IPS-20b (cell line): Measurements from ENCODE around the gene PNPO.

Source experiments
- H3K27ac ChIP-seq: one replicate; pipeline ENCODE4 v1.5.1; 2013; ENCODE audit warnings: low read length
- H3K27me3 ChIP-seq: 2 replicates; pipeline ENCODE4 v1.6.1; 2013; ENCODE audit warnings: mild to moderate bottlenecking, low read length, inconsistent platforms; ENCODE audit not compliant: insufficient read depth
- H3K36me3 ChIP-seq: 2 replicates; pipeline ENCODE4 v1.6.1; 2013; ENCODE audit warnings: low read depth, mild to moderate bottlenecking, inconsistent platforms, low read length, moderate library complexity; ENCODE audit not compliant: insufficient read depth
- H3K4me1 ChIP-seq: 2 replicates; pipeline ENCODE4 v1.6.1; 2013; ENCODE audit warnings: mild to moderate bottlenecking, control low read depth, inconsistent platforms, low read length, moderate library complexity; ENCODE audit not compliant: insufficient read depth
- H3K4me3 ChIP-seq: 2 replicates; pipeline ENCODE4 v1.5.1; 2013; ENCODE audit warnings: mild to moderate bottlenecking, low read length, inconsistent platforms
- H3K9ac ChIP-seq: 2 replicates; pipeline ENCODE4 v1.6.1; 2013; ENCODE audit warnings: low read depth, mild to moderate bottlenecking, inconsistent platforms, low read length, moderate library complexity
- H3K9me3 ChIP-seq: 2 replicates; pipeline ENCODE4 v1.6.1; 2013; ENCODE audit warnings: mild to moderate bottlenecking, low read depth, low read length, inconsistent platforms; ENCODE audit not compliant: insufficient read depth

PNPO gene

GRCh38 chr17:47942568-47942967, 1.2 kb downstream of the PNPO start:
- H3K4me3 ChIP-seq, result peak overlapping the region; percentile 69; the same call in 1 of the 2 replicates
- H3K36me3 ChIP-seq, result peaks cover 11% of the 10 kb centered on the region; the same call in 1 of the 2 replicates
- H3K4me1 ChIP-seq, result peaks cover 7% of the 10 kb centered on the region; the same call in 1 of the 2 replicates
- peak overlapping the region; percentile 67; the same call in 1 of the 2 replicates for H3K9ac ChIP-seq
- no peak overlapping the region for H3K27ac ChIP-seq
- peaks cover 30% of the 10 kb centered on the region for H3K27me3 ChIP-seq
- H3K9me3 ChIP-seq, result peaks cover 4% of the 10 kb centered on the region

GRCh38 chr17:47945080-47945479, 3.7 kb downstream of the PNPO start:
- Histone ChIP-seq H3K27ac (no peak overlapping the region), H3K9ac (no peak overlapping the region), H3K36me3 (peaks cover 11% of the 10 kb centered on the region; the same call in 1 of the 2 replicates), H3K9me3 (peaks cover 4% of the 10 kb centered on the region), H3K27me3 (peaks cover 21% of the 10 kb centered on the region), H3K4me3 (no peak overlapping the region), H3K4me1 (peaks cover 10% of the 10 kb centered on the region; the same call in 1 of the 2 replicates)

GRCh38 chr17:47945529-47946508, 4.4 kb downstream of the PNPO start:
- Histone ChIP-seq H3K27me3 (peaks cover 13% of the 10 kb centered on the region), H3K9ac (no peak overlapping the region)

GRCh38 chr17:47946516-47946915, 5.1 kb downstream of the PNPO start:
- Histone ChIP-seq H3K4me1 (peaks cover 10% of the 10 kb centered on the region; the same call in 1 of the 2 replicates), H3K27me3 (peaks cover 7% of the 10 kb centered on the region; the same call in 1 of the 2 replicates), H3K9me3 (no peaks in the 10 kb centered on the region), H3K9ac (no peak overlapping the region), H3K36me3 (peaks cover 11% of the 10 kb centered on the region; the same call in 1 of the 2 replicates), H3K4me3 (no peak overlapping the region), H3K27ac (no peak overlapping the region)

More at GRCh38 chr17:47945529-47946508, 4.4 kb downstream of the PNPO start:
- Histone ChIP-seq H3K36me3 (peaks cover 11% of the 10 kb centered on the region; the same call in 1 of the 2 replicates), H3K27ac (no peak overlapping the region), H3K9me3 (peaks cover 3% of the 10 kb centered on the region), H3K4me3 (no peak overlapping the region), H3K4me1 (peaks cover 10% of the 10 kb centered on the region; the same call in 1 of the 2 replicates)

- H3K9ac ChIP-seq, result no peak overlapping the region
- no peak overlapping the region for H3K27ac ChIP-seq
- peaks cover 10% of the 10 kb centered on the region; the same call in 1 of the 2 replicates for H3K4me1 ChIP-seq
- no peaks in the 10 kb centered on the region for H3K9me3 ChIP-seq
- no peak overlapping the region for H3K4me3 ChIP-seq
- H3K36me3 ChIP-seq, result peaks cover 11% of the 10 kb centered on the region; the same call in 1 of the 2 replicates
- peaks cover 4% of the 10 kb centered on the region; the same call in 1 of the 2 replicates for H3K27me3 ChIP-seq
Observed at GRCh38 chr17:47946929-47947397, 5.6 kb downstream of the PNPO start.

- no peaks in the 10 kb centered on the region; the same call in 1 of the 2 replicates for H3K27me3 ChIP-seq
- H3K4me1 ChIP-seq, result peaks cover 6% of the 10 kb centered on the region; the same call in 1 of the 2 replicates
- H3K36me3 ChIP-seq, result peaks cover 11% of the 10 kb centered on the region; the same call in 1 of the 2 replicates
- H3K9me3 ChIP-seq, result no peaks in the 10 kb centered on the region
- no peak overlapping the region for H3K4me3 ChIP-seq
- H3K9ac ChIP-seq, result no peak overlapping the region
- H3K27ac ChIP-seq, result no peak overlapping the region
Observed at GRCh38 chr17:47948706-47949196, 7.4 kb downstream of the PNPO start.

GRCh38 chr17:47949197-47949759, 7.9 kb downstream of the PNPO start:
- Histone ChIP-seq H3K27me3 (no peaks in the 10 kb centered on the region; the same call in 1 of the 2 replicates), H3K4me3 (peak overlapping the region; percentile 53; the same call in 1 of the 2 replicates), H3K4me1 (peaks cover 6% of the 10 kb centered on the region; the same call in 1 of the 2 replicates), H3K9me3 (no peaks in the 10 kb centered on the region), H3K36me3 (peaks cover 11% of the 10 kb centered on the region; the same call in 1 of the 2 replicates), H3K27ac (no peak overlapping the region), H3K9ac (peak overlapping the region; percentile 63; the same call in 1 of the 2 replicates)

GRCh38 chr17:47949946-47950345, 8.6 kb downstream of the PNPO start:
- H3K9ac ChIP-seq, result peak overlapping the region; percentile 63; the same call in 1 of the 2 replicates
- H3K27ac ChIP-seq, result no peak overlapping the region
- H3K4me3 ChIP-seq, result peak overlapping the region; percentile 53; the same call in 1 of the 2 replicates
- no peaks in the 10 kb centered on the region; the same call in 1 of the 2 replicates for H3K27me3 ChIP-seq
- peaks cover 6% of the 10 kb centered on the region; the same call in 1 of the 2 replicates for H3K36me3 ChIP-seq
- H3K9me3 ChIP-seq, result no peaks in the 10 kb centered on the region
- H3K4me1 ChIP-seq, result peaks cover 6% of the 10 kb centered on the region; the same call in 1 of the 2 replicates

- H3K27ac ChIP-seq, result no peak overlapping the region
- no peaks in the 10 kb centered on the region for H3K9me3 ChIP-seq
- peaks cover 6% of the 10 kb centered on the region; the same call in 1 of the 2 replicates for H3K4me1 ChIP-seq
- H3K4me3 ChIP-seq, result no peak overlapping the region
- 0 out of 2 replicates have a peak, but pooled peaks cover under 1% of the 10 kb centered on the region for H3K36me3 ChIP-seq
- H3K9ac ChIP-seq, result no peak overlapping the region
- no peaks in the 10 kb centered on the region; the same call in 1 of the 2 replicates for H3K27me3 ChIP-seq
Observed at GRCh38 chr17:47950448-47950847, 9.1 kb downstream of the PNPO start.

GRCh38 chr17:47952171-47953021, 11.0 kb downstream of the PNPO start:
- no peaks in the 10 kb centered on the region; the same call in 1 of the 2 replicates for H3K27me3 ChIP-seq
- H3K9ac ChIP-seq, result no peak overlapping the region
- H3K9me3 ChIP-seq, result no peaks in the 10 kb centered on the region
- H3K4me1 ChIP-seq, result peaks cover 9% of the 10 kb centered on the region; the same call in 1 of the 2 replicates
- no peak overlapping the region for H3K4me3 ChIP-seq
- no peaks in the 10 kb centered on the region for H3K36me3 ChIP-seq
- no peak overlapping the region for H3K27ac ChIP-seq
